NCI-H2107 (cell line): ENCODE results near the gene TBRG4.

Experiments used
- DNase-seq: peaks from one replicate; lab custom pipeline; 2025; lab: John Stamatoyannopoulos, UW

Gene TBRG4

DNA sequence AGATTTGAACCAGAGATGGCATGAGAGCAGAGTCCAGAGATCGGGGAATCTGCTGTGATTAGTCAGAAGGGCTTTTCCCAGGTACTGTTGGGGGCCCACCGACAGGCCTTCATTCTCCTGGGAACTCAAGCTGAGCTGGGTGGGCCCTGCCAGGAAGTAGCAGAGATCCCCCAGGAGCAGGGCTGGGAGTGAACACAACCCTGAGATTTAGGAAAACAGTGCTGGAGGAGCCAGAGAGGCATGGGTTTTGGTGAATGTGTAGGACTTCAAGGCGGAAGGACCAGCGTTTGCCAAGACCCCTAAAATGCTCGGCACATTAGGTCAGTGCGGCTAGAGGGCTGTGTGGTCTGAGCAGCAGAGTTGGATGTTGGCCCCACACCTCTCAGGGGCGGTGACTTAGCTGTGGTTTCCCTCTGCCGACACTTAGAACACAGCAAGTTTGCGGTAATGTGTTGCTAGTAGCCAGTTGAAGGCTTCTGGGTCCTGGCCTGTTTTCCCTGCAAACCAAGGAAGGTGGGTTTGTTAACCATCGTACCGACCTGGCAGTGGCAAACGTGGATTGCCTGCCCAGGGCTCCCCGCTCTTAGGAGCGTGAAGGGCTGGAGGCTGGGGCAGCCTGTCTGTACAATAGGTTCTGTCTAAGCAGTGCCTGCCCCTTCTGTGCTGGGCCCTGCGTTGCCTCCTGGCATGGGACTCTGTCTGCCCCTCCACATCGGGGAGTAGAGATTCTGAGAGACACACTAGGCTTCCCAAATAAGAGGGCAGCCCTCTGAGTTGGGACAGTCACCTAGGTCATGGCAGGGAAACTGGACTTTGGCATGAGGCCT, 36.8 kb downstream of the TBRG4 start:
- no peak for DNase-seq

DNA sequence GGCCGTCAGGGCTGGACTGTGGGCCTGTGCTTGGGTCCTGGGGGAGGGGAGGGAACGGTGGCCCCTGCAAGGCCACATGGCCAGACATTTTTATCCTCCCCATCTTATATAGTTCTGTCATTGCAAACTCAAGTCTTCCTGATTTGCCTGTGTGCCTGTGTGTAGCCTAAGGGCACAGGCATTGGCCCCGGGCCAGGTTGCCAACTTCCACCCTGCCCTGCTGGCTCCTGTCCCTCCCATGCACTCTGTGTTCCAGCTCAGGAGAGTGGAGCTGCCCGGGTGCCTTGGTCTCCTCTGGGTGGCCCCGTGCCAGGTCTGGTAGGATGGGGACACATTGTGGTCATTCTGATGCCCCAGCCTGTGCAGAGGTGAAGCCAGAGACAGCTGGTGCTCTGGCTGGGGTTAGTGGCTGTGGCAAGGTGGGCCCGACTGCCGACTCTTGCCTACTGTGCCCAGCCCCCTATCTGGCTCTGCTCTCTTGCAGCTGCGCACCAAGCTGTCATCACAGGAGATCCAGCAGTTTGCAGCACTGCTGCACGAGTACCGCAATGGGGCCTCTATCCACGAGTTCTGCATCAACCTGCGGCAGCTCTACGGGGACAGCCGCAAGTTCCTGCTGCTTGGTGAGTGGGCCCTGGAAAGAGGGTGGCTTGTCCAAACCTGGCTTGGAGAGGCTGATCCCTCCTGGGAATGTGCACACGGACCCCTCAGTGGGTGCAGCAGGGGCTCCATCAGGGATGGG, 37.5 kb downstream of the TBRG4 start:
- no peak for DNase-seq

DNA sequence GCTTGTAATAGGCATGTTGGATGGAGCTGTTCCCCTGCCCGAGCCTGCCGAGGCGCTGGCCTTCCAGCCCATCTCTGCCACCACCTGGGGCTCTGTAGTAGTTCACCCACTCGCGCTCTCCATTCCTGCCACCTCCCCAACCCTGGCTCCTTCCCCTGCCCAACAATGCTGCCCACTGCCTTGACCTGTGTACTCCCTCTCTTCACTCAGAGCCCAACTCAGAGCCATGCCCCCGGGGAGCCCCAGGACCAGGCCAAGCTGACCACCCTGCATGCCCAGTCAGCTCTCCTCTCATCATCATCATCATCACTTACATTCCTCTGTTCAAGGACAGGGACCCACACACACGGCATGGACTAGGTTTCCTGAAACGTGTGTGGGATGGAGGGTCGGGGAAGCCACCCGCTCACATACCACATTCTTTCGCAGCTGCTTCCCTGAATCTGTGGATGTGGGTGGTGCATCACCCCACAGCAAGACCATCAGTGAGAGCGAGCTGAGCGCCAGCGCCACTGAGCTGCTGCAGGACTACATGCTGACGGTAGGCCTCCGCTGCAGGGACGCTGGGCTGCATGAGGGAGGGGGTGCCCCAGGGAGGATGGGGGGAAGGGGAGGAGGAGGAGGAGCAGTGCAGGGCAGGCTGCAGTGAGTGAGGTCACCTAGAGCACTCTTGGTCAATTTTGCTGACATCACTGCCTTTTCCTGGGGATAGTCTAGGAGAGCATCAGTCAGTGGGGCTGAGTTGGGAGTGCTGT, 38.3 kb downstream of the TBRG4 start:
- no peak for DNase-seq

DNA sequence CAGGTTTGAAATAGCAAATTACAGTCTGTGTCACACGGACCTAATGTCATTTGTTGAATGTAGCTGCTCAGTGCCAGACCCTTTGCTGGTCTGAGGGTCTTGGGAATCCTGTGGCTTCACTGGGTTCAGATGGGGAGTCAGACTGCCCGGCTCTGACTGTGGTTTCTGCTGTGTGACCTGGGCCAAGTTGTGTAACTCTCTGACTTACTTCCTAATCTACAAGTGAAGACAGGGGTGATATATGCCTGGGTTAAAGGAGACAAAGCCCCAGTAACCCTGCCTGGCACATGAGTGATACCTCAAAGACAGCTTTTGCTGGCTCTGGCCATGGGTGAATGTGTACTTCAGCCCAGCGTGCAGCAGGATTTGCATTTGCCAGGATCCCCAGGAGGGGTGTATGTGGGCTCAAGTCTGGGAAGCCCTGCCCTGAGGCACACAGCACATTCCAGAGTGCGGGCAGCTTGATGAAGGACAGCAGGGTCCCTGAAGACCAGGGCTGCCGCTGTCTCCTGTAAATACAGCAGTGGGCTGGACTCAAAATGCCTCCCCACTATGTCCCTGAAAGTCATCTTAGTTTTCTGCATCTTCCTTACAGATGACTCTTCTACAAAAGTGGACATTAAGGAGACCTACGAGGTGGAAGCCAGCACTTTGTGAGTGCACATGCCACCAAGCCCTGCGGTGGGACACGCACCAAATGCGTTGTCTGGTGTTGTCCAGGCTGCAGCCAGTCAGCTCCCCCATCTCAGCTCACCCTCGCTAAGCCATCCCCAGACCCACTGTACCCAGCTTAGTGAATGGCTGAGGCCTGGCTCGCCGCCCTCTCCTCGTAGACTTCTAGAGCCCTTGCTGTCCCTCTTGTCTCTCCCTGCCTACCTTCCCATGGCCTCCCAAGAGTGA, 39.1 kb downstream of the TBRG4 start:
- no peak for DNase-seq

DNA sequence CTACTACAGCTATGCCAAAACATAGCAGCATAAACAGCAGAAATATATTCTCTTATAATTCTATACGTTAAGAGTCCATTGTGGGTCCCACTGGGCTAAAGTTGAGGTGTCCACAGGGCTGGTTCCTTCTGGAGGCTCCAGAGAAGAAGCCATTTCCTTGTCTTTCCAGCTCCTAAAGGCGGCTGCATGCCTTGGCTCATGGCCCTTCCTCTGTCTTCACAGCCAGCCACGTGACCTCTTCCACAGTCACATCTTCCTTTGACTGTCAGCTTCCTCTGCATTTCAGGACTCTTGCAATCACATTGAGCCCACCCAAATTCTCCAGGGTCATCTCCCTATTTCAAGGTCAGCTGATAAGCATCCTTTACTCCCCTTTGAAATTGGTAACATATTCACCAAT, 40.0 kb downstream of the TBRG4 start:
- DNase-seq, result no peak

GRCh38 chr7:45070254-45070642, 41.2 kb downstream of the TBRG4 start:
- DNase-seq, result no peak

- no peak for DNase-seq
Measured at GRCh38 chr7:45069444-45070253, 41.8 kb downstream of the TBRG4 start.

GRCh38 chr7:45068236-45069023, 43.1 kb downstream of the TBRG4 start:
- no peak for DNase-seq

DNA sequence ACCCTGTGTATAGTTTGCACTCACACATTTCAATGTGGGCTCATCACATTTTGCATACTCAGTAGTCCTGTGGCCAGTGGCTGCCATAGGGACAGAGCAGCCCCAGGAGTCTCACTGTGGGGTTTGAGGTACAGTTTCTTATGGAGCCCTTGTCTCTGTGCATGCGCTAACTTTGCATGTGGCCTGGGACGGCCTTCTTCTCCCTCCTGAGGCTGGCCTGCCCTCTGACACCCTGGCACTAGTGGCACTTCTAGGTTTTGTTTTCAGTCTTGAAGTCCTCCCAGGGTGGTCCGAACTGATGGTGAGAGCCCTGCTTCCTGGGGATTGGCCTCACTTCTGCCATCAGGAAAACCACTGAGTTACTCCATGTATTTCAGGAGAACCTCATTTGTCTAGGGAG, 43.9 kb downstream of the TBRG4 start:
- no peak for DNase-seq

DNA sequence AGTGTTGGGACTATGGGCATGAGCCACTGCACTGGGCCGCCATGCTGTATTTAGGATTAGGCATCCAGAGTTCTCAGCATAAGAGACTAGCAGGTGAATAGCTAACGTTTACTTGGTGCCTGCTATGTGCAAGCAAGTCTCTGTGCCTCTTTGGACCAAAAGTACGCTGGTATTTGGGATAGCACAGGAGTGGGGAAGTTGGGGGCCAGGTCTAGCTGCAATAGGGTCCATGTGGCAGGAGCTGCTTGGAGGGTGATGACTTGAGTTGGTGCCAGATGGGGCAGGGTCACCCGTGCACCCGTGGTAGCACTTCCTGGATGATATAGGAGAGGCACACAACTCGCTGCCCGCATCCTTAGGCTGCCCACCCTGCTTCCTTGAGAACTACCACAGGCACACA, 45.1 kb downstream of the TBRG4 start:
- DNase-seq, result no peak

DNA sequence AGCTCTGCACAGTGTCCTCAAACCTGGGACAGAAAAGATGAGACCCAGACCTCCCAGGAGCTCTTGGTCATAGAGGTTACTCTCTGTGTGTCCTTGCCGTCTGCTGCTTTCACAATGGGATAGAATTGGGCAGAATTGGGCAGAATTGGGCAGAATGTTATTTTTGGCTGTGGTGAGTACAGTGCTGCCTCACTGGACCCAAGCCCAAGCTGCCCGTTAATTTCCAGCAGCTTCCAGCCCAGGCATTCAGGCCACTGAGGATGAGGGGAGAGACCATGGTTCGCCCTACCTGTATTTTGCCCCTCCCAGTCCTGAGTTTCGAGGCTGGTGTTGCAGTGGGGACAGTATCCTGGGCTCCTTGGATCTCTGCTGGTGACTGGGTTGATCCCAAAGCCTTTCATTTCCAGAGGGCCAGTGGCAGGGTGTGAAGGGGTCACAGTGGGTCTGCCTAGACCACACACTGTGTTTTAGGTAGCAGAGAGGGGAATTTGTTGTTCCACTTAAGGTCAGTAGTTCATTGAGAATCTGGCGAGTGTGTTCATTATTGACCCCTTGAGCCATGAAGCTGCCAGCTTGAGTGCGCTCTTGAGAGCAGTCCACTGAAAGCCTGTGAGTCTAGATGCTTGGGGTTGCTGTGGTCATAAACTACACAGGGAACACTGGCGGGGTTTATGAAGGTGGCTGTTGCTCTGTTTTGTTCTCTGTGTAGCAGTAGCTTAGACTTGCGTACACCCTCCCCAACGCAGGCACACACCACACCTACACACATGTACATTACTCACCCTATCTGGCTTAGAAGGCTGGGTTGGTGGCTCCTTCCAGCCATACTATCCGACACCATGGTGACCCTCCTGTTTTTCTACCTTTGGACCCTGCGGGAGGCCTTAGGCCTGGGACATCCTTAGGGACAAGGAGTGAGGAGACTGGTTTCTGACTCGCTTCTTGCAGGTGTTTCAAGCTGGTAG, 46.2 kb downstream of the TBRG4 start:
- DNase-seq, result no peak

GRCh38 chr7:45064047-45064725, 47.3 kb downstream of the TBRG4 start:
- no peak for DNase-seq

GRCh38 chr7:45061806-45062425, 49.6 kb downstream of the TBRG4 start:
- no peak for DNase-seq

DNA sequence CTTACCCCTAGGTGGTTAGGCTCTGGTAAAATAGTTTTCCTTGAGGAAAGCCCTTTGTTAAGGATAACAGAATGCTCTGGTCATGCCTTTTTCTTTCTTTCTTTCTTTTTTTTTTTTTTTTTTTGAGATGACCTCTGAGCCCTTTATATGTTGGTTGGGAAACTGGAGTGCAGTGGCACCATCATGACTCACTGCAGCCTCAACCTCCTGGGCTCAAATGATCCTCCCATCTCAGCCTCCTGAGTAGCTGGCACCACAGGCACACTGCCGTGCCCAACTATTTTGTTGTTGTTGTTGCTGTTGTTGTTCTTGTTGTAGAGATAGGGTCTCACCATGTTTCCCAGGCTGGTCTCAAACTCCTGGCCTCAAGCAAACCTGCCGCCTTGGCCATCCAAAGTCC, 50.1 kb downstream of the TBRG4 start:
- DNase-seq, result no peak

DNA sequence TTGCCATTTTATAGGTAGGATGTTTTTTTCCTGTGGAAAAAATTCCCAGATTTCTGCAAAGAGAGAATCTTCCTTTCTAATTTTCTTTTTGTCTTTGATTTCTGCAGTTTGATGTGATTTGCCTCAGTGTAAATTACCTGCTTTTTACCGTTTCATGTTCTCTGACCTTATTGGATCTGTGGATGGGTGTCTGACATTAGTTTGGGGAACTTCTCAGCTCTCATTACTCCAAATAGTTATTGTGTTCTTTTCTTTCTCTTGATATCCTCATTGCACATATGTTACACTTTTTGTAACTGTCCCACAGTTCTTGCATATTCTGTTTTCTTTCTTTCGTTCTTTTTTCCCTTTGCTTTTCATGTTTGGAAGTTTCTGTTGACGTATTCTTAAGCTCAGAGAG, 51.2 kb downstream of the TBRG4 start:
- no peak for DNase-seq

DNA sequence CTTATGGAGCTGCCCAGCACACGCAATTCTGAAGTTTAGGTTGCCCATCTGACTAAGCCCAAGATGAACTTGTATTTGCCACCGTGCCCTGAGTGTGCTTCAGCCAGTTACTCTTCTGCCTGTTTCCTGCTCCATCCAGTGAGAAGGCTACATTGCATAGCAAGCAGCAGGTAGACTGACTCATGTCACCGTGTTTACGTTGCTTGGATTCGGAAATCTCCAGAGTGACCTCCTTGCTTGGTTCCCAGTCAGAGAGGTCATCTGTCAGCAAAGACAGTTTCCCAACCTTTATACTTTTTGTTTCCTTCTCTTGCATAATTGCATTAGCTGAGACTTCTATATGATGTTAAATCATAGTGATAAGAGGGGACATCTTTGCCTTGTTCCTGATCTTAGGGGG, 53.6 kb downstream of the TBRG4 start:
- no peak for DNase-seq

GRCh38 chr7:45055594-45056219, 55.8 kb downstream of the TBRG4 start:
- DNase-seq, result no peak
